ENCODE data around the gene RNF207.

GRCh38 chr1:6163973-6164617, 41.8 kb upstream of the RNF207 start:
- TF ChIP-seq CTCF (IDR thresholded peaks at IDR 0.05), result no peak
- TF ChIP-seq POLR2A (IDR thresholded peaks at IDR 0.05), result no peak
